Vagina (tissue), 2 donors: ENCODE measurements around the gene SRRT. TPM values are rescaled to one million over a fixed set of nuclear protein-coding genes. Genes with fewer than 3 reads are reported as not detected.

Source experiments
- DNase-seq, 2 donors: peaks; one replicate each; pipeline ENCODE4 v3.0.0-alpha.2; 2017; ENCODE audit errors: extremely low spot score in 2 of 2
- H3K27ac ChIP-seq: fragments of 200-600 bp; sonication (generic); one replicate; pipeline ENCODE4 v1.5.1; 2019
- H3K27me3 ChIP-seq: fragments of 200-600 bp; sonication (generic); one replicate; pipeline ENCODE4 v1.5.1; 2019
- H3K36me3 ChIP-seq, 2 donors: fragments of 200-600 bp; sonication (generic); one replicate each; pipeline ENCODE4 v1.5.1; 2017 to 2019
- H3K4me1 ChIP-seq: fragments of 200-600 bp; sonication (generic); one replicate; pipeline ENCODE4 v1.5.1; 2019
- H3K4me3 ChIP-seq, 2 donors: fragments of 200-600 bp; sonication (generic); 1 replicate in 1 of 2; 2 replicates in 1 of 2; pipeline ENCODE4 v1.5.1; 2016 to 2019
- H3K9me3 ChIP-seq: fragments of 200-600 bp; sonication (generic); one replicate; pipeline ENCODE4 v1.5.1; 2019
- CTCF ChIP-seq, 3 experiments: fragments of 450-650 bp in 2 of 3; fragments of 200-600 bp in 1 of 3; sonication (generic) in 1 of 3; IDR thresholded peaks; one replicate each; pipeline ENCODE4 v1.5.1; 2017 to 2019; ENCODE audit warnings: antibody characterized with exemption in 3 of 3, mild to moderate bottlenecking in 2 of 3, moderate library complexity in 2 of 3
- POLR2A ChIP-seq, 2 donors: fragments of 450-650 bp; IDR thresholded peaks; one replicate each; pipeline ENCODE4 v1.6.1; 2017; ENCODE audit warnings: antibody characterized with exemption in 2 of 2, mild to moderate bottlenecking in 2 of 2, moderate library complexity in 2 of 2
- POLR2AphosphoS5 ChIP-seq, 2 donors: sonication (generic); formaldehyde crosslinking; IDR thresholded peaks; one replicate each; pipeline ENCODE4 v1.9.0; 2017; ENCODE audit warnings: antibody characterized with exemption in 2 of 2, mild to moderate bottlenecking in 2 of 2, low read depth in 1 of 2; ENCODE audit not compliant: insufficient read depth in 1 of 2
- intact Hi-C: fragments of 100-400 bp; cut with DNase I; formaldehyde crosslinking; loops from one replicate; pipeline ENCODE4 v1.15.1; 2023
- total RNA-seq: library from RNA; depleted of rRNA; stranded (reverse); fragments of >200 nt; gene quantifications from one replicate; pipeline ENCODE4 v1.2.3, GENCODE V29; 2016

SRRT gene
- total RNA-seq, 1 donor from 2014 or later: 96.5 TPM

- DNase-seq: no peak
- intact Hi-C loops: loop anchor here (5.0 kb wide), 1 partner anchor 34 kb away; no protein-coding TSS in a partner anchor
- Histone ChIP-seq H3K4me1 (peaks cover 12% of the 10 kb centered on the region), H3K4me3 (no peak overlapping the region), H3K27me3 (no peaks in the 10 kb centered on the region), H3K9me3 (no peaks in the 10 kb centered on the region), H3K36me3 (no peaks in the 10 kb centered on the region), H3K27ac (peak overlapping the region; percentile 68)
- TF ChIP-seq POLR2AphosphoS5 (IDR thresholded peaks at IDR 0.05; ENCODE audit: insufficient read depth in 1 of 2, low read depth in 1 of 2): peak in 1 of 2 donors; percentile 27
- TF ChIP-seq POLR2A (IDR thresholded peaks at IDR 0.05): no peak
Observed at GRCh38 chr7:100835903-100836811, 38.7 kb upstream of the SRRT start.

- Histone ChIP-seq H3K4me1 (peaks cover 12% of the 10 kb centered on the region), H3K4me3 (peak overlapping the region; percentile 31 to 38), H3K27ac (peak overlapping the region; percentile 68), H3K36me3 (no peaks in the 10 kb centered on the region), H3K9me3 (no peaks in the 10 kb centered on the region), H3K27me3 (no peaks in the 10 kb centered on the region)
- no peak for TF ChIP-seq POLR2A (IDR thresholded peaks at IDR 0.05)
- TF ChIP-seq CTCF (IDR thresholded peaks at IDR 0.05): no peak
- TF ChIP-seq POLR2AphosphoS5 (IDR thresholded peaks at IDR 0.05; ENCODE audit: insufficient read depth in 1 of 2, low read depth in 1 of 2): no peak
- intact Hi-C loops: loop anchor here (5.0 kb wide), 1 partner anchor 34 kb away; no protein-coding TSS in a partner anchor
- no peak for DNase-seq
Observed at GRCh38 chr7:100836812-100837098, 38.1 kb upstream of the SRRT start.

GRCh38 chr7:100837099-100837836 lies 37.6 kb upstream of the SRRT start:
- intact Hi-C loops: loop anchor here (5.0 kb wide), 1 partner anchor 35 kb away; no protein-coding TSS in a partner anchor
- H3K36me3 ChIP-seq: no peaks in the 10 kb centered on the region
- no peaks in the 10 kb centered on the region for H3K27me3 ChIP-seq
- H3K27ac ChIP-seq: peak overlapping the region; percentile 68
- H3K4me1 ChIP-seq: peaks cover 12% of the 10 kb centered on the region
- H3K9me3 ChIP-seq: no peaks in the 10 kb centered on the region
- peak overlapping the region; percentile 31 to 38 for H3K4me3 ChIP-seq
- no peak for DNase-seq
- TF ChIP-seq POLR2A (IDR thresholded peaks at IDR 0.05) (no peak), POLR2AphosphoS5 (IDR thresholded peaks at IDR 0.05; ENCODE audit: insufficient read depth in 1 of 2, low read depth in 1 of 2) (peak; percentile 89 to 96), CTCF (IDR thresholded peaks at IDR 0.05) (no peak)

- Histone ChIP-seq H3K9me3 (no peaks in the 10 kb centered on the region), H3K4me1 (peaks cover 12% of the 10 kb centered on the region), H3K27ac (no peak overlapping the region), H3K27me3 (no peaks in the 10 kb centered on the region), H3K4me3 (no peak overlapping the region), H3K36me3 (no peaks in the 10 kb centered on the region)
- TF ChIP-seq POLR2A (IDR thresholded peaks at IDR 0.05): no peak
- TF ChIP-seq POLR2AphosphoS5 (IDR thresholded peaks at IDR 0.05; ENCODE audit: insufficient read depth in 1 of 2, low read depth in 1 of 2): no peak
- TF ChIP-seq CTCF (IDR thresholded peaks at IDR 0.05): no peak
- no peak for DNase-seq
- intact Hi-C loops: loop anchor here (5.0 kb wide), 1 partner anchor 37 kb away; no protein-coding TSS in a partner anchor
Observed at GRCh38 chr7:100839361-100839760, 35.5 kb upstream of the SRRT start.

GRCh38 chr7:100840470-100841100 lies 34.3 kb upstream of the SRRT start:
- Histone ChIP-seq H3K9me3 (no peaks in the 10 kb centered on the region), H3K27ac (no peak overlapping the region), H3K4me1 (peaks cover 12% of the 10 kb centered on the region), H3K36me3 (no peaks in the 10 kb centered on the region), H3K27me3 (no peaks in the 10 kb centered on the region), H3K4me3 (no peak overlapping the region)
- intact Hi-C loops: no loop called here
- TF ChIP-seq CTCF (IDR thresholded peaks at IDR 0.05) (no peak), POLR2A (IDR thresholded peaks at IDR 0.05) (no peak), POLR2AphosphoS5 (IDR thresholded peaks at IDR 0.05; ENCODE audit: insufficient read depth in 1 of 2, low read depth in 1 of 2) (no peak)
- DNase-seq: no peak
